Ishikawa (cell line): Measurements from ENCODE around the gene SMAD7.

Source experiments
- CEBPB ChIP-seq: IDR thresholded peaks from 2 replicates; pipeline ENCODE4 v1.6.1; 2012
- CREB1 ChIP-seq: IDR thresholded peaks from 2 replicates; pipeline ENCODE4 v1.6.1; 2012; ENCODE audit warnings: low read depth
- EGR1 ChIP-seq: IDR thresholded peaks from 2 replicates; pipeline ENCODE4 v1.6.1; 2012
- EP300 ChIP-seq: IDR thresholded peaks from 2 replicates; pipeline ENCODE4 v1.6.1; 2012; ENCODE audit warnings: borderline replicate concordance
- FOXM1 ChIP-seq: IDR thresholded peaks from 2 replicates; pipeline ENCODE4 v1.6.1; 2012; ENCODE audit warnings: low read depth, borderline replicate concordance
- NFIC ChIP-seq: IDR thresholded peaks from 2 replicates; pipeline ENCODE4 v1.6.1; 2012
- RAD21 ChIP-seq: IDR thresholded peaks from 2 replicates; pipeline ENCODE4 v1.6.1; 2012; ENCODE audit warnings: low read depth
- REST ChIP-seq: IDR thresholded peaks from 2 replicates; pipeline ENCODE4 v1.6.1; 2012; ENCODE audit warnings: low read depth, mild to moderate bottlenecking
- TAF1 ChIP-seq: IDR thresholded peaks from 2 replicates; pipeline ENCODE4 v1.6.1; 2012; ENCODE audit warnings: low read depth, mild to moderate bottlenecking
- TCF12 ChIP-seq: IDR thresholded peaks from 2 replicates; pipeline ENCODE4 v1.6.1; 2012; ENCODE audit warnings: low read depth
- TEAD4 ChIP-seq: IDR thresholded peaks from 2 replicates; pipeline ENCODE4 v1.6.1; 2012
- YY1 ChIP-seq: IDR thresholded peaks from 2 replicates; pipeline ENCODE4 v1.6.1; 2012; ENCODE audit warnings: low read depth
- ZBTB7A ChIP-seq: IDR thresholded peaks from 2 replicates; pipeline ENCODE4 v1.6.1; 2012; ENCODE audit warnings: low read depth
- TF ChIP-seq, protein P1 (sequence below): IDR thresholded peaks from 2 replicates; pipeline ENCODE4 v1.6.1; 2012
- TF ChIP-seq, protein P2 (sequence below): IDR thresholded peaks from 2 replicates; pipeline ENCODE4 v1.6.1; 2012

The SMAD7 gene

DNA sequence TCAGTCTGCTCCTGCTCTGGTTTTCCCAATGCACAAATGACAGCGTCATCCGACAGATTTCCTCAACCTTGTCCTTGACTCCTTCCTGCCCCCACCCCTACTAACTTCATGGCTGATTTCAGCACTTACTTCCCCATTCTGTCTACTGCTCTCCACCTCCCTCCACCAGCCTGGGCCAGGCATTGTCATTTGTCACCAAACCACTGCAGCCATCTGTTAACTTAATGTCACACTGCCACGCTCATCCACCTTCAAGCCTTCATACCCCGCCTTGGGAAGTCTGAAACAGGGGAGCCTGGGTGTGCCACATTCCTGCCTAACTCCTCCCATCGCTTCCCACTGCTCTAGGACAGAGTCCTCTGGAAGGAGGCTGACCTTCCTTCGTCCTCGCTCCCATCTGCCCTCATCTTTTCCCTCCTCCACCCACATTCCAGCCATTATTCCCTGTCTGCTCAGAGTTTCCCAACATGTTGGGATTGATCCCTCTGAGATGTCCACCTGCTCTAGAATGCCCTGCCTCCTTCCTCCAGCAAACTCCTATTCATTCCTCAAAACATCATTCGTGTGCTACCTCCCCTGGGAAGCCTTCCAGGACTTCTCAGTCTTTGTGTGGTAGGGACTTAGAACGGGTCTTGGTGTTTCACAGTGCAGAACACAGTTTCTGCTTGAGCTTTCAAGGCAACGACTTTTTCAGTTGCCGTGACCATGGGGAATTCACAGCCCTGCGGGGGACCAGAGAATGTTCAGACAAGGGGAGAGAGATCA, 42.2 kb upstream of the SMAD7 start:
- no peak for TF ChIP-seq CEBPB
- TF ChIP-seq CREB1: no peak

GRCh38 chr18:48992133-48992532, 41.4 kb upstream of the SMAD7 start:
- no peak for TF ChIP-seq TEAD4
- TF ChIP-seq TCF12: no peak
- no peak for TF ChIP-seq FOXM1
- TF ChIP-seq, protein P1, sequence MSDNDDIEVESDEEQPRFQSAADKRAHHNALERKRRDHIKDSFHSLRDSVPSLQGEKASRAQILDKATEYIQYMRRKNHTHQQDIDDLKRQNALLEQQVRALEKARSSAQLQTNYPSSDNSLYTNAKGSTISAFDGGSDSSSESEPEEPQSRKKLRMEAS: no peak
- TF ChIP-seq YY1: no peak
- no peak for TF ChIP-seq CEBPB
- no peak for TF ChIP-seq TAF1
- no peak for TF ChIP-seq ZBTB7A
- no peak for TF ChIP-seq REST
- TF ChIP-seq NFIC: no peak
- TF ChIP-seq CREB1: no peak
- TF ChIP-seq, protein P2, sequence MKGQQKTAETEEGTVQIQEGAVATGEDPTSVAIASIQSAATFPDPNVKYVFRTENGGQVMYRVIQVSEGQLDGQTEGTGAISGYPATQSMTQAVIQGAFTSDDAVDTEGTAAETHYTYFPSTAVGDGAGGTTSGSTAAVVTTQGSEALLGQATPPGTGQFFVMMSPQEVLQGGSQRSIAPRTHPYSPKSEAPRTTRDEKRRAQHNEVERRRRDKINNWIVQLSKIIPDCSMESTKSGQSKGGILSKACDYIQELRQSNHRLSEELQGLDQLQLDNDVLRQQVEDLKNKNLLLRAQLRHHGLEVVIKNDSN: no peak
- TF ChIP-seq EP300: no peak
- no peak for TF ChIP-seq EGR1

- TF ChIP-seq YY1: no peak
- TF ChIP-seq EGR1: no peak
- TF ChIP-seq, protein P2: no peak
- no peak for TF ChIP-seq RAD21
- TF ChIP-seq CREB1: no peak
- TF ChIP-seq, protein P1: no peak
- TF ChIP-seq CEBPB: no peak
- no peak for TF ChIP-seq FOXM1
- TF ChIP-seq NFIC: no peak
- TF ChIP-seq REST: no peak
- no peak for TF ChIP-seq TEAD4
These were observed 40.9 kb upstream of the SMAD7 start for GRCh38 chr18:48991676-48992075.

GRCh38 chr18:48991319-48991660, 40.5 kb upstream of the SMAD7 start:
- TF ChIP-seq, protein P2: no peak
- TF ChIP-seq EP300 (no peak), CEBPB (no peak), TEAD4 (no peak), NFIC (no peak), TAF1 (no peak), ZBTB7A (no peak), RAD21 (no peak), CREB1 (no peak), REST (no peak), YY1 (no peak), FOXM1 (no peak), EGR1 (no peak), TCF12 (no peak)
- TF ChIP-seq, protein P1: no peak
